ENCODE measurements around the gene VEGFB. TPM values are rescaled to one million over a fixed set of nuclear protein-coding genes. Genes with fewer than 3 reads are reported as not detected.
A peak's percentile ranks its signal among the peaks of the same experiment; 100 is the strongest.

VEGFB gene
- polyA plus RNA-seq, 3 donors, result 0.40 to 5.6 TPM; not detected in 1

DNA sequence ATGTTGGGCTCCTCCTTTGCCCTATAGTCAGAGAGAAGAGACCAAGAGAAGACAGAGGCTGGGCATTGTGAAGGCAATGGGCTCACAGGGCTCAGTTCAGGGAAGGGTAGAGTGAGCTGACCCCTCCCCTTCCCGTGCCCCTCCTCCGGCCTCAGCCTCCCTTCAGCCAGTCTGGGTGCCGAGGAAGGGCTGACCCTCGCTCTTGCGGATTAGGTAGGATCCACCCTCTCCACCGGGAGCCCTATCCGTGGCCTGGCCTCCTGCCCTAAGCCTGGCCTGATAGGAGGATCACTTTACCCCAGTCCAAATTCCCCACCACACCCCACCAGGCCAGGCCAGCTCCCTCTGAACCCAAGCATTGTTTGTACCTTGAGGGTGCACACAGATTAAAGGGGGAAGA lies 14.2 kb downstream of the VEGFB start:
- Histone ChIP-seq H3K36me3 (replicated peaks in 1 of 2; ENCODE audit: control insufficient read depth in 1 of 2, insufficient read depth in 2 of 2, low read length in 2 of 2) (peaks cover 5 to 7% of the 10 kb centered on the region in 2 donors), H3K4me3 (replicated peaks in 1 of 3; ENCODE audit: low read depth in 2 of 3, low read length in 3 of 3) (no peak overlapping the region), H2AFZ (ENCODE audit: insufficient read depth, low read depth, low read length, poor library complexity, severe bottlenecking) (no peak overlapping the region), H4K20me1 (ENCODE audit: insufficient read depth, low read length) (peaks cover 16% of the 10 kb centered on the region), H3K9ac (ENCODE audit: insufficient read depth, low read length, poor library complexity, severe bottlenecking) (no peak overlapping the region), H3K9me3 (replicated peaks in 1 of 2; ENCODE audit: control insufficient read depth in 1 of 2, insufficient read depth in 1 of 2, low read length in 2 of 2) (no peaks in the 10 kb centered on the region), H3K4me2 (replicated peaks; ENCODE audit: extremely low read depth, low read length, poor library complexity, severe bottlenecking) (no peak overlapping the region), H3K27me3 (ENCODE audit: control insufficient read depth in 2 of 2, insufficient read depth in 2 of 2, low read length in 2 of 2) (no peaks in the 10 kb centered on the region), H3K27ac (ENCODE audit: low read depth in 1 of 2, low read length in 2 of 2) (no peak overlapping the region), H3K79me2 (ENCODE audit: insufficient read depth, low read length) (peaks cover 36% of the 10 kb centered on the region), H3K4me1 (ENCODE audit: control insufficient read depth in 1 of 2, insufficient read depth in 2 of 2, low read length in 2 of 2) (peaks cover 52 to 72% of the 10 kb centered on the region in 2 donors)
- no peak for TF ChIP-seq CTCF (IDR thresholded peaks at IDR 0.05)
- peaks cover 3 to 10% (median 7%) of the 10 kb centered on the region in 3 donors for H3K27me3 Mint-ChIP-seq (ENCODE audit: low read depth in 3 of 3)
- DNase-seq, result no peak
- intact Hi-C loops (cut with micrococcal nuclease), result no loop called here
- WGBS (ENCODE audit: insufficient coverage), result 84% methylated on average over 5 of the region's 7 CpGs
- no peaks in the 10 kb centered on the region for H3K9me3 Mint-ChIP-seq
- peaks cover 7 to 8% of the 10 kb centered on the region in 2 donors for H3K36me3 Mint-ChIP-seq
- H3K4me3 Mint-ChIP-seq, result no peak overlapping the region
- peak overlapping the region in 1 of 7 donors; percentile 76 for H3K27ac Mint-ChIP-seq
- H3K4me1 Mint-ChIP-seq, result peaks cover 47% of the 10 kb centered on the region

- H3K36me3 Mint-ChIP-seq, result peaks cover 2 to 7% of the 10 kb centered on the region in 2 donors
- intact Hi-C loops (cut with micrococcal nuclease), result no loop called here
- no peak overlapping the region for H3K27ac ChIP-seq (ENCODE audit: low read depth in 1 of 2, low read length in 2 of 2)
- peaks cover 20% of the 10 kb centered on the region for H4K20me1 ChIP-seq (ENCODE audit: insufficient read depth, low read length)
- H3K4me1 Mint-ChIP-seq, result peaks cover 51% of the 10 kb centered on the region
- no peak for DNase-seq
- no peak overlapping the region for H3K4me2 ChIP-seq (replicated peaks; ENCODE audit: extremely low read depth, low read length, poor library complexity, severe bottlenecking)
- H2AFZ ChIP-seq (ENCODE audit: insufficient read depth, low read depth, low read length, poor library complexity, severe bottlenecking), result no peak overlapping the region
- H3K27ac Mint-ChIP-seq, result peak overlapping the region in 1 of 7 donors; percentile 41
- WGBS (ENCODE audit: insufficient coverage), result 74% methylated on average over 4 of the region's 4 CpGs
- no peaks in the 10 kb centered on the region for H3K9me3 ChIP-seq (replicated peaks in 1 of 2; ENCODE audit: control insufficient read depth in 1 of 2, insufficient read depth in 1 of 2, low read length in 2 of 2)
- no peak for TF ChIP-seq CTCF (IDR thresholded peaks at IDR 0.05)
- H3K4me3 Mint-ChIP-seq, result no peak overlapping the region
- H3K9me3 Mint-ChIP-seq, result no peaks in the 10 kb centered on the region
- peaks cover 3 to 10% (median 7%) of the 10 kb centered on the region in 3 donors for H3K27me3 Mint-ChIP-seq (ENCODE audit: low read depth in 3 of 3)
- peaks cover 1 to 3% of the 10 kb centered on the region in 2 donors for H3K36me3 ChIP-seq (replicated peaks in 1 of 2; ENCODE audit: control insufficient read depth in 1 of 2, insufficient read depth in 2 of 2, low read length in 2 of 2)
- H3K79me2 ChIP-seq (ENCODE audit: insufficient read depth, low read length), result peaks cover 33% of the 10 kb centered on the region
- H3K27me3 ChIP-seq (ENCODE audit: control insufficient read depth in 2 of 2, insufficient read depth in 2 of 2, low read length in 2 of 2), result no peaks in the 10 kb centered on the region
- H3K4me3 ChIP-seq (replicated peaks in 1 of 3; ENCODE audit: low read depth in 2 of 3, low read length in 3 of 3), result no peak overlapping the region
- H3K4me1 ChIP-seq (ENCODE audit: control insufficient read depth in 1 of 2, insufficient read depth in 2 of 2, low read length in 2 of 2), result peaks cover 53 to 76% of the 10 kb centered on the region in 2 donors
- no peak overlapping the region for H3K9ac ChIP-seq (ENCODE audit: insufficient read depth, low read length, poor library complexity, severe bottlenecking)
Measured at GRCh38 chr11:64249038-64249437, 14.7 kb downstream of the VEGFB start.

All from CD14-positive monocyte (primary cell).